ENCODE results near the gene BMS1. TPM values are rescaled to one million over a fixed set of nuclear protein-coding genes. Genes with fewer than 3 reads are reported as not detected.

Gene BMS1
- total and polyA plus RNA-seq, 10 of the 15 experiments (the other 5 are each of a cell fraction or from before 2014, with no cell fraction given): 7.6 to 33.6 (median 21.0) TPM

- POLR2A ChIA-PET: no interaction called here
- no peak for DNase-seq (ENCODE audit: low read depth, low spot score)
- Histone ChIP-seq H3K4me2 (ENCODE audit: control insufficient read depth, insufficient read depth) (no peak overlapping the region), H3K27ac (ENCODE audit: control insufficient read depth, insufficient read depth) (no peak overlapping the region), H3K4me1 (ENCODE audit: control insufficient read depth, insufficient read depth, low read length) (no peaks in the 10 kb centered on the region), H3K36me3 (ENCODE audit: control insufficient read depth in 2 of 2, insufficient read depth in 2 of 2, low read length in 1 of 2) (no peaks in the 10 kb centered on the region), H3K79me2 (ENCODE audit: control insufficient read depth, insufficient read depth, low read length) (no peaks in the 10 kb centered on the region), H3K4me3 (no peak overlapping the region), H2AFZ (ENCODE audit: control insufficient read depth, low read depth, low read length) (no peak overlapping the region), H3K27me3 (replicated peaks in 1 of 2; ENCODE audit: control insufficient read depth in 2 of 2, insufficient read depth in 2 of 2, low read length in 1 of 2) (peaks cover 5 to 9% of the 10 kb centered on the region in 2 experiments; a peak in 3 of 4 replicates), H3K9me3 (replicated peaks; ENCODE audit: control insufficient read depth, insufficient read depth, low read length) (no peaks in the 10 kb centered on the region; the same call in 2 of the 3 replicates), H3K9ac (ENCODE audit: control insufficient read depth, insufficient read depth, low read length) (no peak overlapping the region), H4K20me1 (ENCODE audit: control insufficient read depth, insufficient read depth) (no peaks in the 10 kb centered on the region)
- SMC1A ChIA-PET (ENCODE audit: uncharacterized antibody, unreplicated experiment): interaction anchor here (0.5 kb wide), 1 partner anchor 336 kb away, joined by 3 read pairs; no protein-coding TSS in a partner anchor
- RAD21 ChIA-PET (ENCODE audit: unreplicated experiment): no interaction called here
- CTCF ChIA-PET: interaction anchor here (0.6 kb wide), 1 partner anchor 666 kb away, joined by 3 read pairs; no protein-coding TSS in a partner anchor
- in situ Hi-C loops (cut with MboI): no loop called here
- intact Hi-C loops (cut with micrococcal nuclease; ENCODE audit: unreplicated experiment): no loop called here
- 12% methylated on average over 27 of the region's 28 CpGs for WGBS (ENCODE audit: insufficient coverage, insufficient replicate concordance, low lambda C conversion rate, missing lambda C conversion rate)
- BruUV-seq (replicated peaks): no TSS peak
- TF ChIP-seq ESRRA (IDR thresholded peaks at IDR 0.05; ENCODE audit: low read length): no peak
- TF ChIP-seq RAD21 (IDR thresholded peaks at IDR 0.05; ENCODE audit: insufficient read depth, low read depth, low read length): peak; percentile 40; the same call in 1 of the 2 replicates
- TF ChIP-seq, protein P1, sequence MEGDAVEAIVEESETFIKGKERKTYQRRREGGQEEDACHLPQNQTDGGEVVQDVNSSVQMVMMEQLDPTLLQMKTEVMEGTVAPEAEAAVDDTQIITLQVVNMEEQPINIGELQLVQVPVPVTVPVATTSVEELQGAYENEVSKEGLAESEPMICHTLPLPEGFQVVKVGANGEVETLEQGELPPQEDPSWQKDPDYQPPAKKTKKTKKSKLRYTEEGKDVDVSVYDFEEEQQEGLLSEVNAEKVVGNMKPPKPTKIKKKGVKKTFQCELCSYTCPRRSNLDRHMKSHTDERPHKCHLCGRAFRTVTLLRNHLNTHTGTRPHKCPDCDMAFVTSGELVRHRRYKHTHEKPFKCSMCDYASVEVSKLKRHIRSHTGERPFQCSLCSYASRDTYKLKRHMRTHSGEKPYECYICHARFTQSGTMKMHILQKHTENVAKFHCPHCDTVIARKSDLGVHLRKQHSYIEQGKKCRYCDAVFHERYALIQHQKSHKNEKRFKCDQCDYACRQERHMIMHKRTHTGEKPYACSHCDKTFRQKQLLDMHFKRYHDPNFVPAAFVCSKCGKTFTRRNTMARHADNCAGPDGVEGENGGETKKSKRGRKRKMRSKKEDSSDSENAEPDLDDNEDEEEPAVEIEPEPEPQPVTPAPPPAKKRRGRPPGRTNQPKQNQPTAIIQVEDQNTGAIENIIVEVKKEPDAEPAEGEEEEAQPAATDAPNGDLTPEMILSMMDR (IDR thresholded peaks at IDR 0.05 in 2 of 3, conservative IDR thresholded peaks at IDR 0.05 in 1 of 3; ENCODE audit: control insufficient read depth in 2 of 3, extremely low read depth in 1 of 3, insufficient read depth in 1 of 3, low read depth in 3 of 3, low read length in 3 of 3): peak; percentile 28 to 42 (median 40); a peak in 4 of 6 replicates
- no peak for TF ChIP-seq USF2 (IDR thresholded peaks at IDR 0.05; ENCODE audit: borderline replicate concordance, low read depth, low read length)
- FAIRE-seq: no peak
- ATAC-seq: peak; percentile 58
Observed at GRCh38 chr10:42753126-42753506, 29.5 kb upstream of the BMS1 start.
